Caco-2 (cell line): Measurements from ENCODE around the gene AKAP11. TPM values are rescaled to one million over a fixed set of nuclear protein-coding genes. Genes with fewer than 3 reads are reported as not detected.

Experiments used
- BruUV-seq: library from RNA; stranded (reverse); fragments of 400-500 nt; replicated peaks from 2 replicates; lab custom pipeline; 2021; lab: Mats Ljungman, UMichigan
- CTCF ChIA-PET: fragments of 300-600 bp; sonication (Branson Sonifier 250); formaldehyde crosslinking; loops from one replicate; lab custom pipeline; 2022; ENCODE audit warnings: antibody characterized with exemption; lab: Charles Lee
- POLR2A ChIA-PET: fragments of 300-600 bp; sonication (Branson Sonifier 250); formaldehyde crosslinking; loops from one replicate; lab custom pipeline; 2022; ENCODE audit warnings: antibody characterized with exemption; lab: Charles Lee
- DNase-seq, 2 experiments: peaks; one replicate each; pipeline versions ENCODE4 v3.0.0 to v3.0.0-alpha.2; 2020 to 2022
- H3K27me3 ChIP-seq: replicated peaks from 2 replicates; pipeline ENCODE4 v1.6.0; 2011; ENCODE audit warnings: low read length; ENCODE audit not compliant: control insufficient read depth, insufficient read depth
- H3K36me3 ChIP-seq: 2 replicates; pipeline ENCODE4 v1.5.1; 2011; ENCODE audit warnings: low read length; ENCODE audit not compliant: control insufficient read depth, insufficient read depth
- H3K4me1 ChIP-seq: fragments of 250-450 bp; sonication (Bioruptor Pico); 2 replicates; pipeline ENCODE4 v1.5.1; 2020; ENCODE audit warnings: mild to moderate bottlenecking
- H3K4me3 ChIP-seq: 2 replicates; pipeline ENCODE4 v1.5.1; 2011; ENCODE audit warnings: low read depth, mild to moderate bottlenecking, control low read depth, low read length
- H3K9me3 ChIP-seq: fragments of 250-450 bp; sonication (Bioruptor Pico); 2 replicates; pipeline ENCODE4 v1.5.1; 2020; ENCODE audit warnings: mild to moderate bottlenecking, moderate library complexity
- H3K27ac Mint-ChIP-seq: one replicate; pipeline ENCODE4 v1.8.0; 2022; ENCODE audit warnings: mixed read lengths; ENCODE audit not compliant: unreplicated experiment
- H3K27me3 Mint-ChIP-seq: one replicate; pipeline ENCODE4 v1.8.0; 2022; ENCODE audit warnings: mixed read lengths; ENCODE audit not compliant: insufficient read depth, unreplicated experiment
- H3K36me3 Mint-ChIP-seq: one replicate; pipeline ENCODE4 v1.8.0; 2022; ENCODE audit warnings: mild to moderate bottlenecking, mixed read lengths; ENCODE audit not compliant: insufficient read depth, unreplicated experiment
- H3K4me1 Mint-ChIP-seq: one replicate; pipeline ENCODE4 v1.8.0; 2022; ENCODE audit warnings: low read depth, mixed read lengths; ENCODE audit not compliant: unreplicated experiment
- H3K4me3 Mint-ChIP-seq: one replicate; pipeline ENCODE4 v1.8.0; 2022; ENCODE audit warnings: mild to moderate bottlenecking, moderate library complexity, mixed read lengths; ENCODE audit not compliant: unreplicated experiment
- H3K9me3 Mint-ChIP-seq: one replicate; pipeline ENCODE4 v1.8.0; 2022; ENCODE audit warnings: mixed read lengths; ENCODE audit not compliant: unreplicated experiment
- CTCF ChIP-seq, 2 experiments: fragments of 200-600 bp in 1 of 2; IDR thresholded peaks; 1 replicate in 1 of 2; 2 replicates in 1 of 2; pipeline versions ENCODE4 v1.5.1 to v1.8.0; 2011 to 2022; ENCODE audit warnings: antibody characterized with exemption in 1 of 2, control low read depth in 1 of 2, inconsistent platforms in 1 of 2, low read depth in 1 of 2, low read length in 1 of 2, mild to moderate bottlenecking in 1 of 2, moderate library complexity in 1 of 2; ENCODE audit not compliant: insufficient read depth in 1 of 2, severe bottlenecking in 1 of 2, unreplicated experiment in 1 of 2
- intact Hi-C: fragments of 100-400 bp; cut with micrococcal nuclease; formaldehyde crosslinking; loops from one replicate; pipeline ENCODE4 v1.10.0; 2022; ENCODE audit not compliant: unreplicated experiment
- total RNA-seq: library from RNA; stranded (reverse); gene quantifications from 2 replicates; pipeline ENCODE4 v1.2.3, GENCODE V29; 2022

AKAP11 gene
- total RNA-seq, 1 experiment from 2014 or later, result 28.6 TPM

GRCh38 chr13:42258747-42259146 is 13.2 kb upstream of the AKAP11 start:
- H3K4me3 ChIP-seq, result no peak overlapping the region
- Mint-ChIP-seq H3K4me1 (no peaks in the 10 kb centered on the region), H3K27ac (no peak overlapping the region), H3K4me3 (no peak overlapping the region), H3K36me3 (no peaks in the 10 kb centered on the region), H3K27me3 (peaks cover under 1% of the 10 kb centered on the region), H3K9me3 (peaks cover 18% of the 10 kb centered on the region)
- H3K27me3 ChIP-seq, result no peaks in the 10 kb centered on the region
- DNase-seq, result no peak
- no peaks in the 10 kb centered on the region for H3K9me3 ChIP-seq
- no peak for TF ChIP-seq CTCF (IDR thresholded peaks at IDR 0.05; ENCODE audit: insufficient read depth in 1 of 2, low read depth in 1 of 2, low read length in 1 of 2, severe bottlenecking in 1 of 2, unreplicated experiment in 1 of 2)
- intact Hi-C loops, result no loop called here
- ChIA-PET POLR2A (no interaction called here), CTCF (no interaction called here)
- BruUV-seq, result no TSS peak
- H3K36me3 ChIP-seq, result no peaks in the 10 kb centered on the region
- no peaks in the 10 kb centered on the region for H3K4me1 ChIP-seq

GRCh38 chr13:42259515-42259914 is 12.4 kb upstream of the AKAP11 start:
- Histone ChIP-seq H3K4me1 (no peaks in the 10 kb centered on the region), H3K4me3 (no peak overlapping the region), H3K9me3 (no peaks in the 10 kb centered on the region), H3K27me3 (no peaks in the 10 kb centered on the region), H3K36me3 (no peaks in the 10 kb centered on the region)
- no peak overlapping the region for H3K4me3 Mint-ChIP-seq
- intact Hi-C loops, result no loop called here
- TF ChIP-seq CTCF (IDR thresholded peaks at IDR 0.05; ENCODE audit: insufficient read depth in 1 of 2, low read depth in 1 of 2, low read length in 1 of 2, severe bottlenecking in 1 of 2, unreplicated experiment in 1 of 2), result no peak
- CTCF ChIA-PET, result no interaction called here
- H3K27ac Mint-ChIP-seq, result no peak overlapping the region
- H3K27me3 Mint-ChIP-seq, result peaks cover 4% of the 10 kb centered on the region
- DNase-seq, result no peak
- no peaks in the 10 kb centered on the region for H3K4me1 Mint-ChIP-seq
- no peaks in the 10 kb centered on the region for H3K36me3 Mint-ChIP-seq
- BruUV-seq, result no TSS peak
- POLR2A ChIA-PET, result no interaction called here
- H3K9me3 Mint-ChIP-seq, result peaks cover 18% of the 10 kb centered on the region

- no peak overlapping the region for H3K27ac Mint-ChIP-seq
- ChIA-PET CTCF (no interaction called here), POLR2A (interaction anchor here (0.5 kb wide), 1 partner anchor 915 kb away, joined by 4 read pairs; no protein-coding TSS in a partner anchor)
- no peaks in the 10 kb centered on the region for H3K36me3 ChIP-seq
- no peaks in the 10 kb centered on the region for H3K27me3 ChIP-seq
- H3K4me1 ChIP-seq, result no peaks in the 10 kb centered on the region
- H3K36me3 Mint-ChIP-seq, result no peaks in the 10 kb centered on the region
- DNase-seq, result no peak
- H3K9me3 ChIP-seq, result no peaks in the 10 kb centered on the region
- H3K4me3 Mint-ChIP-seq, result no peak overlapping the region
- no peak overlapping the region for H3K4me3 ChIP-seq
- H3K4me1 Mint-ChIP-seq, result no peaks in the 10 kb centered on the region
- H3K27me3 Mint-ChIP-seq, result peaks cover 4% of the 10 kb centered on the region
- H3K9me3 Mint-ChIP-seq, result peaks cover 18% of the 10 kb centered on the region
- BruUV-seq, result no TSS peak
- intact Hi-C loops, result no loop called here
- no peak for TF ChIP-seq CTCF (IDR thresholded peaks at IDR 0.05; ENCODE audit: insufficient read depth in 1 of 2, low read depth in 1 of 2, low read length in 1 of 2, severe bottlenecking in 1 of 2, unreplicated experiment in 1 of 2)
Observed at GRCh38 chr13:42260903-42261654, 10.9 kb upstream of the AKAP11 start.
